Fibroblast of upper back skin (primary cell): ENCODE measurements around the gene COPA.
"Not testable (repeated sequence)": the region's sequence is repeated elsewhere in the genome, so short reads cannot be mapped to it uniquely, and the experiment has no call there.

ENCODE experiments used
- DNase-seq: peaks from one replicate; pipeline ENCODE4 v3.0.0-alpha.2; 2013

COPA gene

GRCh38 chr1:160342953-160343869, at the start of gene COPA, which contains the start of gene NCSTN:
Gene COPA, minus strand, starts transcription at chr1:160343250. Its CDS starts 80 bp downstream, at chr1:160343170.
Gene NCSTN, plus strand, starts transcription at chr1:160343383. Its CDS starts 14 bp downstream, at chr1:160343397.
- DNase-seq: peak; percentile 96

GRCh38 chr1:160388406-160388805, 45.4 kb upstream of the COPA start:
- DNase-seq: not testable (repeated sequence)

GRCh38 chr1:160384812-160385211, 41.8 kb upstream of the COPA start:
- not testable (repeated sequence) for DNase-seq

- DNase-seq: peak; percentile 77
Observed at GRCh38 chr1:160377585-160378206, 34.6 kb upstream of the COPA start.

- peak; percentile 69 for DNase-seq
Observed at GRCh38 chr1:160376525-160377131, 33.6 kb upstream of the COPA start.

GRCh38 chr1:160375788-160376524, 32.9 kb upstream of the COPA start:
- peak; percentile 36 for DNase-seq

- no peak for DNase-seq
Observed at GRCh38 chr1:160374306-160375110, 31.5 kb upstream of the COPA start.

GRCh38 chr1:160373696-160374095, 30.6 kb upstream of the COPA start:
- DNase-seq: no peak

GRCh38 chr1:160371756-160372155, 28.7 kb upstream of the COPA start:
- DNase-seq: no peak

- DNase-seq: no peak
Observed at GRCh38 chr1:160371346-160371631, 28.2 kb upstream of the COPA start.

- DNase-seq: no peak
Observed at GRCh38 chr1:160370561-160371345, 27.7 kb upstream of the COPA start.

GRCh38 chr1:160369087-160369486, 26.0 kb upstream of the COPA start:
- no peak for DNase-seq

- DNase-seq: no peak
Observed at GRCh38 chr1:160367934-160368923, 25.2 kb upstream of the COPA start.

- no peak for DNase-seq
Observed at GRCh38 chr1:160367516-160367900, 24.5 kb upstream of the COPA start.

GRCh38 chr1:160366731-160367515, 23.9 kb upstream of the COPA start, which contains the start of gene NHLH1:
Gene NHLH1, plus strand, starts transcription at chr1:160367071. Its CDS starts 3,661 bp downstream, at chr1:160370732.
- DNase-seq: no peak

- no peak for DNase-seq
Observed at GRCh38 chr1:160365325-160365724, 22.3 kb upstream of the COPA start.

GRCh38 chr1:160363951-160364735, 21.1 kb upstream of the COPA start:
- DNase-seq: no peak

- no peak for DNase-seq
Observed at GRCh38 chr1:160363010-160363409, 20.0 kb upstream of the COPA start.
